H7 (cell line): ENCODE measurements around the gene LAPTM5. TPM values are rescaled to one million over a fixed set of nuclear protein-coding genes. Genes with fewer than 3 reads are reported as not detected.

Source experiments
- DNase-seq: peaks from one replicate; pipeline ENCODE4 v3.0.0; 2012
- H3K27me3 ChIP-seq: 2 replicates; pipeline ENCODE4 v1.6.0; 2011; ENCODE audit warnings: mild to moderate bottlenecking, low read length; ENCODE audit not compliant: control insufficient read depth, insufficient read depth
- H3K36me3 ChIP-seq: replicated peaks from 2 replicates; pipeline ENCODE4 v1.5.1; 2011; ENCODE audit warnings: low read length; ENCODE audit not compliant: control insufficient read depth, insufficient read depth
- H3K4me3 ChIP-seq: 2 replicates; pipeline ENCODE4 v1.5.1; 2011; ENCODE audit warnings: low read depth, mild to moderate bottlenecking, control low read depth, low read length, moderate library complexity; ENCODE audit not compliant: insufficient read depth
- total RNA-seq: library from RNA; depleted of rRNA; stranded (reverse); fragments of >200 nt; shearing (Covaris generic); gene quantifications from 2 replicates; pipeline ENCODE4 v1.2.3, GENCODE V29; 2014

Gene LAPTM5
- total RNA-seq, 1 experiment from 2014 or later, result 0.28 TPM

DNA sequence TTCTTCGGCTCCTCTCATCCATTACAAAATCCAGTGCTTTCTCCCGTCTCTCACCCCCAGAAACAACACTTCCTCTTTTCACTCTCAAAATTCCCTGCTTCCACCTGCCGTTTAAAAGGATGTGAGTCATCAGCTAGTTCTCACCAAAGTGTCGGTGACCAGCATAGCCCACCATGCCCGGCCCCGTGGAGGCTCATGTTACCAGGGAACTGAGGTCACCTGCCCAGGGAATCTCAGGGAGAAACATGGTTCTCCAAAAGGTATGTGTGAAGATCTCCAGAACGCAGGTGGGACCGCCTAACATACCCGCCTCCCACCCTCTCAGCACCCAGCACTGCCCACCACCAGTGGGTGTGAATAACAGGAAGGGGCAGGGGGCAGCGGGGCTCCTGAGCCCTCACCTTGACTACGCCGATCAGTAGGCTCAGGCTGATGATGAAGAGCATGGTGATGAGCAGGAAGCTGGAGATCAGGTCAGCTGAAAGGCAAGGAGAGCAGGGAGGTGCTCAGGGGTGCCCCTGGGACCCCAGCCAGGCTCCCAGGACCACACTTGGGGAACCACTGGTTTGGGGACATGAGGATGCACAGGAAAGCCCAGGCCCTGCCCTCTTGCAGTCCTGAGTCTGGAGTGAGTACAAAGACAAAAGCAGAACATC is 16.2 kb downstream of the LAPTM5 start:
- Histone ChIP-seq H3K27me3 (no peaks in the 10 kb centered on the region; the same call in 1 of the 2 replicates), H3K36me3 (no peaks in the 10 kb centered on the region), H3K4me3 (no peak overlapping the region)
- DNase-seq, result no peak

DNA sequence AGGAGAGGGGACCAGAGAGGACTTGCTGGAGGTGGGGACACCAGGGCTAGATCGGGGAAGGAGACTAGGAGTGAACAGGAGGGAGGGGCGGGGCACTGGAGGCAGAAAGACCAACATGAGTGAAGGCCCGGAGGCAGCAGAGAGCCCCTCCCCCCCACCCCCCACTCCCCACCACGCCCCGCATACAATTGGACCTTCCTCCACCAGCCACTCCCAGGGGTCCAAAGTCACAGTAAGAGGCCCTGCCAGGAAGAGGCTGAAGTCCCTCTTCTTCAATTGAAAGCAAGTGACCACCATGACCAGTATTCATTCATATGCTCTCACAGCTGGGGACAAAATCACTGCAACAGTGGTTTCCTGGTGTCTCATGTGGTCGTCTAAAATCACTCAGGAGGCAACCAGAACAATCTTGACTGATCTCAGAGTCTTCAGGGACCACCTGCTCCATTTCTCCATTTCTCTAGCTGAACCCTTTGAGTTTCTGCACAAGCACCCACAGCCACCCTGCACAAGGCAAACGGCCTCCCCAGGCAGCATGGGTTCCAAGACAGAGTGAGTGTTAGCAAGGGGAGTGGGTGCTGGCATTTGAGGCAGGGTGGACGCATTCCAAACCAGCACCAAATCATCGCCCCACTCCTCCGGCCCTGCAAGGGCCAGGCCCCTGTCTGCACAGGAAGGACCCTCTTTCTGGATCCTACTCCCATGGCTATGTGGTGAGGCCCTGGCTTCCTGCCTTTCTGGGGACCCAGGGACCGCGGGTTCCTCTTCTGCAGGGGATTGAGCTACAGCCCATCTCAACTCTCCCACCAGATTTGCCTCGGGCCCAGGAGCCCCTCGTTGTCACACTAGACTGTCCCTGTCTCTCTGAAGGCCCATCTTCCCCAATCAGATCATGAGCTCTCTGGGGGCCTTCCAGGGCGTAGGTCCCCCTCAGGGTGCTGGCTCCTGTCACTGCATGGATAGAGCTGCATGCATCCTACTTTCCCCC is 17.0 kb downstream of the LAPTM5 start:
- Histone ChIP-seq H3K4me3 (no peak overlapping the region), H3K27me3 (no peaks in the 10 kb centered on the region; the same call in 1 of the 2 replicates), H3K36me3 (no peaks in the 10 kb centered on the region)
- DNase-seq, result no peak

DNA sequence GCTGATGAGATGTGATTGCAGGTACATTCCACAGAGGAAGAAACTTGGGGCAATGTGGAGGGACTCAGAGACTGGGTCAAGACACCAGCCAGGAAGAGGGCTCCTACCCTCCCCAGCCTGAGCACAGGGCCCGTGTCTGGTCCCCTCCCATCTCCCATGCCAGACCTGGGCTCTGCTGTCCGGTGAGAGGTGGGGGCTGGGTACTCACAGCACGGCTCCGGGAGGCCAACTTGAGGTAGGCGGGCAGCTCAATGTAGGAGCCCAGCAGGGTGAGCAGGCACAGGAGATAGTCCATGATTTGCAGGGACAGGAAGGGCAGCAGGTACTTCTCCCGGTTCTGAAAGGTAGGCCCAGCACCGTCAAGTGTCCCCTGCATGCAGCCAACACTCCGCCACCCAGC is 18.0 kb downstream of the LAPTM5 start:
- no peak for DNase-seq
- H3K27me3 ChIP-seq, result no peaks in the 10 kb centered on the region; the same call in 1 of the 2 replicates
- H3K4me3 ChIP-seq, result no peak overlapping the region
- no peaks in the 10 kb centered on the region for H3K36me3 ChIP-seq

DNA sequence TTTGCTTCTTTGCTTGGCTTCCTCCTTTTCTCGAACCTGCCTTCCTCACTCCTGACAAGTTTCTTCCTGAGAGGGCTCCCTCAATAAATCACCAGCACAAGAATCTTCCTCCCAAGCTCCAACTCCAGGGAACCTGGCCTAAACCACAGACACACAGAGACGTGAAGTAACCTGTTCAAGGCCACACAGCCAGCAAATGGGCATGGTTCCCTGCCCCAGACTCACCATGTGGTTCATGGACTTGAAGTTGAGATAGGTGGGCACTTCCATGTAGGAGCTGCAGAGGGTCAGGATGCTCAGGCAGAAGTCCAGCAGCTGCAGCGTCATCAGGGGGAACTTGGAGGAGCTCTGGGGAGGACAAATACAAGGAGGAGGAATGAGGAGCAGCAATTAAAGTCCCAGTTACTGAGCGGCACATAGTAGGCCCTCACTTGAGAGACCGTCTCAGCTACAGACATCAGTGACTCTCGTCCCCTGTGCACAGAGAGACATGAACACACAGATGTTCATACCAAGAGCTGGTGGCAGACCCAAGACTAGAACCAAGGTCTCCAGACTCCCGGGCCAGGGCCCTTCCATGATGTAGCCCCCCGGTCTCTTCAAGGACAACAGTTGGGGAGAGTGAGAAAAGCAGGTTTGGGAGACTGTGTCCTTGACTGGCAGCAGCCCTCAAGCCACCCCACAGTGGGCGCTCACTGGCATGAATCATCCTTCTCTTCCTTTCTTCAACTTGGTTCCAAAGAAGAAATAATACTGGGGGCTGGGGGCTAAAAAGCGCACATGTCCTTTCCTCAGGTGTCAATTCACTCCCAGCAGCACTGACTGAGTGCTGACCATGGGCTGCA is 18.6 kb downstream of the LAPTM5 start:
- no peak overlapping the region for H3K4me3 ChIP-seq
- no peaks in the 10 kb centered on the region; the same call in 1 of the 2 replicates for H3K27me3 ChIP-seq
- DNase-seq, result no peak
- H3K36me3 ChIP-seq, result no peaks in the 10 kb centered on the region

DNA sequence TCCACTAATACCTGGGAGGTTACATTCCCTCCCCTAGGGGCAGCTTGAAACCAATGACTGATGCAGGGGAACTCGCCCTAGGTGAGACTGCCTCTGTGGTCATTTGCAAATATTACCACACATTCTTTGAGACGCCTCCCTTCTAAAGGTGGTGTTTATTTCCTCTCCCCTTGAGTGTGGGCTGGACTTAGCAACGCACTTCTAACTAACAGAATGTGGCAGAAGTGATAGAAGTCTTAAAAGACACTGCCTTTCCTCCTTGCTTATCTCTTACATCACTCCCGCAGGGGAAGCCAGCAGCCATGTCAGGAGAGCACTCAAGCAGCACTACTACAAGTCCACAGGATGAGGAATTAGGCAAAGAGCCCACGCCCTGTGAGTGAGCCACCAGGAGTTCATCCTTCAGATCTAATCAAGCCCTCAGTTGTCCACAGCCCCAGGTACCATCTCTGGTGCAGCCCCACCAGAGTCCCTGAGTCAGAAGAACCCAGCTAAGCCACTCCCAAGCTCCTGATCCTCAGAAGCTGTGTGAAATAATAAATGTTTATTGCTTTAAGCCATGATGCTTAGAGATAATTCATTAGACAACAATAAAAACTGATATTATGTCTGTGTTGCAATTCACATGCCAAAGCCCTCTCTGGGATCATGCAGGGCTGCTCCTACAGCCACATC is 19.4 kb downstream of the LAPTM5 start:
- H3K4me3 ChIP-seq, result no peak overlapping the region
- DNase-seq, result peak; percentile 80
- H3K36me3 ChIP-seq, result no peaks in the 10 kb centered on the region
- H3K27me3 ChIP-seq, result no peaks in the 10 kb centered on the region; the same call in 1 of the 2 replicates

DNA sequence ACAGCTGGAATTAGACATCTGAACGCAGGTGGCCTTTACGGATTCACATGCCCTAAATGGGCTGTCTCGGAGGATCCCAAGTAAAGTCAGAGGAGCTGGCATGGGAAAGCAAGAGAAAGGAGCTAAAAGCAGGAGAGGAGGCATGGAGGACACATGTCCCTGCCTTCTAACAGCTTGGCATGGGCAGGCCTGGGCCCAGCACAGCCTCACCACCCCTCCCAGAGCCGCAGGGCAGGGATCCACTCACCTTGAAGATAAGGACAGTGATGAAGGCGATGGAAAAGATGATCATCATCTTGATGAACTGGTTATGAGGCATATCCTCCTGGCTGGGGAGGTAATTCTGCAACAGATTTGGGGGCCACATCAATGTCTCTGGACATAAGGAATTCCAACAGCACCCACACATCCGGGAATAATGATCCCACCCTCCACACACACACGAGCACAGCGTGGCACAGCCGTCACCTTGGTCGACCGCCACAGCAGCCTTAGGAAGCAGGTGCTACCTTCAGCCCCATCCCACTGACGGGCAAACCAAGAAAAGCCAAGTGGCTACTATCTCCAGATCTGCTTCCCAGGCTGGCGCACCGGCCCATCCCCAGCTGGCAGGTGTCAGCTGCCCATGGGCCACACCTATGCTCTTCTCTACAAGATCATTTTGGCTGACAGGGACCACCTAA is 20.1 kb downstream of the LAPTM5 start:
- Histone ChIP-seq H3K4me3 (no peak overlapping the region), H3K27me3 (no peaks in the 10 kb centered on the region; the same call in 1 of the 2 replicates), H3K36me3 (no peaks in the 10 kb centered on the region)
- no peak for DNase-seq

DNA sequence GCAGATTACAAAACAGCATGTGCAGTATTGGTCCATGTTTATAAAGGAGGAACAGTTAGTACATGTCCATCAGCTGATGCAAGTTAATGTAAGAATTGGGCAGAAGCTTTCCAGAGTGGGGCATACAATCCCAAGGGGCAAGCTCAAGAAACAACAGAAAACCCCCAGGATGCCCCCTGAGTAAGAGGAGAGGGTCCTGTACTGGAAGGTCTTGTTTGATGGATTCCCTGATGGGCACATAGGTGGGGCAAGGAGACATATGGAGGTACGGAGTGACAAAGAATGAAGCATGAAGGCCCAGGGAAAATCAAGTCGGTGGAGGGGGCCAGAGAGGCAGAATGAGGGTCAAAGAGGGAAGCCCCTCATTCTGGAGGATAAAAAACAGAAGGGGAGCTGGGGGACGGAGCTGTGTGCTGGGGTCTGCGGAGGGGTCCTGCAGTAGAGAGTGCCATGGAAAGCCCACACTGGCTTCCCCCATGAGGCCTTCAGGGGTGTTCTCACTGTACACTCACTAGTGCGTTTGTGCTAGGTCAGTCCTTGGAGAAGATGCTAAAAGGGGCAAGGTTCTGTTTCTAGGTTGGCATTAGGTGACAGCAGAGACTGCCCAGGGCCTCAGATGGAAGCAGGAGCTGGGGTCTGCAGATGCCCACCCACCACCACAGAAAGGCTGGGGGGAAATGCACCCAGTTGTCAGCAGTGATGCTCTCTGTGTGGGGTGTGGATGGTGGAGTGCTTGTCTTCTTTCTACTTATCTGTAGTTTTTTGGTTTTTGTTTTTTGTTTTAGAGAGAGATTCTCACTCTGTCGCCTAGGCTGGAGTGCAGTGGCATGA is 21.7 kb downstream of the LAPTM5 start:
- no peak for DNase-seq
- no peaks in the 10 kb centered on the region for H3K36me3 ChIP-seq
- no peaks in the 10 kb centered on the region; the same call in 1 of the 2 replicates for H3K27me3 ChIP-seq
- no peak overlapping the region for H3K4me3 ChIP-seq

DNA sequence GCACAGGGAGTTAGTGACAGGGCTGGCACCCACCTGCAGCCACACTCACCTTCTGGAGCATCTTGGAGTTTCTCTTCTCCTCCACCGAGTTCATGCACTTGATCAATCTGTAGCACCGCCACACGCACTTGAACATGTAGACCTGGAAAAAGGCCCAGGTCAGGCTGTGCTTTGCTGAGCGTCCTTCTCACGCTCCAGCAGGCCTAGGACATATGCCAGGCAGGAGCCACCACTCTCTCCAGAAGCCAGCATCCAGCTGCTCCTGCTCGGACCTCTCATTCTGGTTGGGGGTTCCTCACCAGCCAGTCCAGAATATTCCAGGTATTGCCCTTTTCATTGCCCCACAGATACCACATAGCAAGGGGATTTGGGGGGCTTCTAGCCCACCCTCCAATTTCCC is 22.4 kb downstream of the LAPTM5 start:
- H3K27me3 ChIP-seq, result no peaks in the 10 kb centered on the region; the same call in 1 of the 2 replicates
- no peak overlapping the region for H3K4me3 ChIP-seq
- no peaks in the 10 kb centered on the region for H3K36me3 ChIP-seq
- no peak for DNase-seq

DNA sequence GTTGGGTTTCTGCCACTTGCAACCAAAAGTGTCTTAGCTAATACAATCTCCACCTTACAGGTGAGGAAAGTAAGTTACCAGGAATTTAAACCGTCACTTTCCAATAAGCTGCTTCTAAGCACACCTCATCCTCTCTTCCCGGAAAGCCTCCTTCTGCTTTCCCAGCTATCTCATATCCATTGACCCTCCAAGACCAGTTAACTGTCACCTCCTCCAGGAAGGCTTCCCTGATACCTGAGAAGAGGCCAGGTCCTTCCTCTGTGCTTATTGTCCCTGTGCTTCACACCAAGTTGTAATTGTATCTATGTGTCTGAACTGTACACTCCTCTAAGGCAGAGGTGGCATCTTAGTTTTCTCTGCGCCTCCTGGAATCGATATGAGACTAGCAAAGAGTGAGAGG is 23.0 kb downstream of the LAPTM5 start:
- no peak overlapping the region for H3K4me3 ChIP-seq
- no peaks in the 10 kb centered on the region for H3K36me3 ChIP-seq
- no peaks in the 10 kb centered on the region; the same call in 1 of the 2 replicates for H3K27me3 ChIP-seq
- DNase-seq, result no peak

DNA sequence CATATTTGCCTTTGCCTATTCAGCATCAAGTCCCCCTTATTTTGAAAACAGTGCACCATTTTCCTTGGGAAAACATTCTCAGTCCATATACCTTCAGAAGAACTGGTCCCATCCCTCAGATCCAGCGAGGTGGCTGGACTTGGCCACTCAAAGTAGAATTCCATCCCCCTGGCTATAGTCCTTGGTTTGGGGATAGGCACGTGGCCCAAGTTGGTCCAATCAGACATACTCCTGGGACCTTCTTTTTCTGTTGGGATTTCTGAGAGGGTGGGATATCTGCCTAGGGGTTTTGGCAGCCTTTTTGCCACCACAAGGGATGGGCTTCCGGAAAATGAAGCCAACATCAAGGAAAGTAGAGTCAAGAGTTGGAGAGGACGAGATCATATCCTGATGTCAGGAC is 23.5 kb downstream of the LAPTM5 start:
- no peak for DNase-seq
- H3K36me3 ChIP-seq, result no peaks in the 10 kb centered on the region
- H3K4me3 ChIP-seq, result no peak overlapping the region
- no peaks in the 10 kb centered on the region; the same call in 1 of the 2 replicates for H3K27me3 ChIP-seq

DNA sequence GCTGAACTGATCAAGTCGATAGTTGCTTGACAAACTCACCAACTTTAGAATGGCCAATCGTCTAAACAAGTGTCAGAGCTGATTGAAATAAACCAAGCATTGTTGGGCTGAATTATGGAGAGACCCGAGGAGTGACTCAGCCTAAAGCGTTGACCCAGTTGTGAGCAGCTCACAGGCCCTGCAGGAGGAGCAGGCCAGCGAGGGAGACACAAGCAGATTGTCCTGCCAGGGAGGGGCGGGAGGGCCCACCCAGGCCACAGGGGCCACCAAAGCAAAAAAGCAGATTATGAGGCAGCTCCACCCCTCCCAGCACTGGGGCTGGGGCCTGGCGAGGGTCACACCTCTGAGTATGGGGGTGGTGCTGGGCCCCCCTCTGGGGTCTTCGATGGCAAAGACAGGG is 24.1 kb downstream of the LAPTM5 start:
- peak; percentile 76 for DNase-seq
- no peak overlapping the region for H3K4me3 ChIP-seq
- H3K36me3 ChIP-seq, result no peaks in the 10 kb centered on the region
- H3K27me3 ChIP-seq, result no peaks in the 10 kb centered on the region; the same call in 1 of the 2 replicates

DNA sequence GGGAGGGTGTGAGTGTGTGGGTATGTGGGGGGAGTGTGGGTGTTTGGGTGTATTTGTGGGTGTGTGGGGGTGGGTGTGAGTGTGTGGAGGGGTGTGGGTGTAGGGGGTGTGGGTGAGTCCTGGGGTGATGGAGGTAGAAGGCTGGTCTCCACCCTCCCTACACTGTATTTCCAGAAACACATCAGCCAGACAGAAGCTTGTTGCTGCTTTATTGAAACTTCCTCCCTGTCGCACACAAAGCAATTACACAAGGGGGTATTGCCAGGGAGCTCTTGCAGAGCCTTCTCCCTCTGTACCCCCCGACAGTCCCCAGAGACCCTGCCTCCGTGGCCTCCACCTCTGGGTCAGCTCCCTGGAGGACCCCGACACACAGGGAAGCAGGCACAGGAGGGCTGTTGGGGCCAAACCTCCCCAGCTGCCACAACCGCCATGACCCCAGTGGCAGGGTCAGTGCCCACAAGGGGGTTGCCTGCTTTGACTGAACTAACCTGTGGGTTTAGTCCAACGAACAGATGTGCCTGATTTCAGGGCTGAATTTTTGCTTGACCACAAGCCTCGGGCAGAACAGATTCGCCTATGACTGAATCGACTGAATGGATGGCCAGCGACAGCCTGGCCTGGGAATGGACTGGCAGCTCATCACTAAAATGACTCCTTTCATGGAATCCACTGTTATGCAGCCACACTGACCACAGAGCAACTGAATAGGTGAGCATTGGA is 25.1 kb downstream of the LAPTM5 start:
- Histone ChIP-seq H3K27me3 (no peaks in the 10 kb centered on the region), H3K4me3 (no peak overlapping the region), H3K36me3 (no peaks in the 10 kb centered on the region)
- DNase-seq, result peak; percentile 68
